ENCODE results near the gene NOS1AP.

DNA sequence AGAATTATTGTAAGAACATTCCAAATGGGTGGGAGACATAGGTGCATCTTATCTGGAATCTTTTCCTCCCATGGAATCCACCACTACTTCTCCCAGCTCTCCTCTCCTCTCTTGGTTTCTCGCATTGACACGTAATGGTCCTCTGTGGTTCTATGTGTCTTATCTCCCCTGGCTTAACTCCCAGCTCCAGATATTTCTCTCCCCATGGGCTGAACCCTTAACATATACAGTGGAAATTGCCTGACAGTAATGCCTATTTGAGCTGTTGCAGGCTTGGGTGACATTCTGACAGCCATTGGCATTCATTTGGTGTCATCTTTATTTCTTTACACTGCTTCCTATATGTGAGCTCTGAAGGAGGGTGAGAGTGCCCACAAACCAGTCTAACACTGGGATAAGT, 188.9 kb downstream of the NOS1AP start:
- TF ChIP-seq EP300 (IDR thresholded peaks at IDR 0.05) (no peak), POLR2A (IDR thresholded peaks at IDR 0.05) (no peak)

Data from stomach (tissue), 4 donors.